HG03025 (cell line): Measurements from ENCODE around the gene SLC4A11.

Experiments
- ATAC-seq: cut with Tn5 transposase; IDR thresholded peaks from one replicate; pipeline ENCODE4 v1.9.1; 2021; ENCODE audit warnings: mild to moderate bottlenecking, moderate library complexity; ENCODE audit not compliant: unreplicated experiment, low FRiP score

The SLC4A11 gene

GRCh38 chr20:3247638-3248037, 8.6 kb upstream of the SLC4A11 start:
- ATAC-seq = no peak

DNA sequence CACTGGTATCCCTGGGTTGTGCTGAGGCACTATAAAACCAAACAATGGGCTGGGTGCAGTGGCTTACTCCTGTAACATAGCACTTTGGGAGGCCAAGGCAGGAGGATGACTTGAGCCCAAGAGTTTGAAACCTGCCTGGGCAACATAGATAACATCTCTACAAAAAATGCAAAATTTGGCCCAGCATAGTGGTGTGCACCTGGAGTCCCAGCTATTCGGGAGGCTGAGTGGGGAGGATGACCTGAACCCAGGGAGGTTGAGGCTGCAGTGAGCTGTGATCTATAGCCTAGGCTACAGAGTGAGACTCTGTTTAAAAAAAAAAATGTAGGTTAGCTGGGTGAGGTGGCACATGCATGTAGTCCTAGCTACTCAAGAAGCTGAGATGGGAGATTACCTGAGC, 7.7 kb upstream of the SLC4A11 start:
- ATAC-seq = no peak

DNA sequence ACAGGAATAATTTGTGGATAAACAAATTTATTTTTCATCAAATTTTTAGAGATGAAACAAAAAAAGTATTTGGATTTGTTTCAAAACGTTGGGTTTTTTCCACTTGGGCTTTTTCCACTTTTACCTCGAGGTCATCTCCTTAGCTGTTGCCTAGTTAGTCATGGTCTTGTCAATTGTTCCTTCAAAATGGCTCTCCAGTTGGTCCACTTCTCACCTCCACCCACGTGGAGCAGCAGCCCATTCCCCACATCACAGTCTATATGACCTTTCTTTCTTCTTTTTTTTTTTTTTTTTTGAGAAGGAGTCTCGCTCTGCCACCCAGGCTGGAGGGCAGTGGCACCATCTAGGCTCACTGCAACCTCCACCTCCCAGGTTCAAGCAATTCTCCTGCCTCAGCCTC, 6.7 kb upstream of the SLC4A11 start:
- ATAC-seq = no peak

DNA sequence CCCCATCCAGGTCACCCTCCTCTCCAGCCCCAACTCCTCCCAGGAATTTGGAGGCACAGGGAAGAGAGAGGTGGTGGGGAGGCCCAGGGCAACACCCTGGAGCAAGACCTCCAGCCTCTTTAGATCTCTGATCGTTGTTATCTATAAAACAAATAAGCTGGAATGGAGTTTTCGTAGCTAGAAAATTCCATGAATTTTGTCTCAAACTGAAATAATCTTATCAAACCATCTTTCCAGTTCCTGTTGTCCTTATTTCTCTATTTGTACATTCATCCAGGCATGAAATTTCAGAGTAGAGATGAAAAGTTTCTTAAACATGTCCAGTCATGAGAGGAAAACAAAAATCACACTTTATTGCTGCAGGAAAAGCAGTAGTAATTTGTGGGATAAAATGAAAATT, 6.2 kb upstream of the SLC4A11 start:
- ATAC-seq = no peak

GRCh38 chr20:3244613-3245012, 5.6 kb upstream of the SLC4A11 start:
- ATAC-seq = no peak

DNA sequence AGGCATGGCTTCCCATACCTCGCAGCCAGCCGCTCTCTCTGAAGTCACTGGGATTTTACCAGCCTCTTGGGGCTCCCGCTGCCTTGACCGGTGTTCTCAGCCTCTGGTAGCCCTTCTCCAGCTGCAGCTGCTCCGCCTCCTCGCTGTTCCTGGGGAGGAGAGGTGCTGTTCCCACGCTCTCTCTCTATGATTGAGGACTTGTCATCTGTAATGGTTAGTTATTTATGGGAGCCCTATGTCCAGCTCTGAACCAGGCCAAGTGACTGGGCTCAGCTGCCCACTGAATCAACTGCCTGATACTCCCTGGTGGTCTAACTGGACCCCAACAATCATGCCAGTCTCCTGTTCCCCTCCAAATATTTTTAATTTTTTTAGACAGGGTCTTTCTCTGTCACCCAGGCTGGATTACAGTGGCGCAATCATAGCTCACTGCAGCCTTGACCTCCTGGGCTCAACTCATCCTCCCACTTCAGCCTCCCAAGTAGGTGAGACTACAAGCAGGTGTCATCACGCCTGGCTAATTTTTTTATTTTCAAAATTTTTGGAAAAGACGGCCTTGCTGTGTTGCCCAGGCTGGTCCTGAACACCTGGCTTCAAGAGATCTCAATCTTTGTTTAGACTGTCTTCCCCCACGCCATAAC, 4.8 kb upstream of the SLC4A11 start:
- ATAC-seq = no peak

DNA sequence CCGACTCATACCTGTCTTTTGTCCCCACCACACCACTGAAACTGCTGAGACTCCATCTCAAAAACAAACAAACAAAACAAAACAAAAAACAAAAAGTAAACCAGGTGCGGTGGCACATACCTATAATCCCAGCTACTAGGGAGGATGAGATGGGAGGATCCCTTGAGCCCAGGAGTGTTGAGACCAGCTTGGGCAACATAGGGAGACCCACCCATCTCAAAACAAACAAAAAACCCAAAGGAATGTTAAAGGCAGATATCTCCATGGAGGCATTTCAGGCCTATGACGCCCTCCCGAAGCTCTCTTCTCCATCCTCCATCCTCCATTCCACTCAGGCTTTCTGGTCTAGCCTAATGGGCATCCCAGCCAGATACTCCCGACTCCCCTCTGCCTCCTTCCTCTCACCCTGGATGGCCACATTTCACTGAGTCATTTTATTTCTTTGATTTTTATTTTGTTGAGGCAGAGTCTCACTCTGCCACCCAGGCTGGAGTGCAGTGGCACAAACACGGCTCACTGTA, 3.2 kb upstream of the SLC4A11 start:
- no peak for ATAC-seq

GRCh38 chr20:3240776-3241363, 1.9 kb upstream of the SLC4A11 start:
- ATAC-seq = no peak

DNA sequence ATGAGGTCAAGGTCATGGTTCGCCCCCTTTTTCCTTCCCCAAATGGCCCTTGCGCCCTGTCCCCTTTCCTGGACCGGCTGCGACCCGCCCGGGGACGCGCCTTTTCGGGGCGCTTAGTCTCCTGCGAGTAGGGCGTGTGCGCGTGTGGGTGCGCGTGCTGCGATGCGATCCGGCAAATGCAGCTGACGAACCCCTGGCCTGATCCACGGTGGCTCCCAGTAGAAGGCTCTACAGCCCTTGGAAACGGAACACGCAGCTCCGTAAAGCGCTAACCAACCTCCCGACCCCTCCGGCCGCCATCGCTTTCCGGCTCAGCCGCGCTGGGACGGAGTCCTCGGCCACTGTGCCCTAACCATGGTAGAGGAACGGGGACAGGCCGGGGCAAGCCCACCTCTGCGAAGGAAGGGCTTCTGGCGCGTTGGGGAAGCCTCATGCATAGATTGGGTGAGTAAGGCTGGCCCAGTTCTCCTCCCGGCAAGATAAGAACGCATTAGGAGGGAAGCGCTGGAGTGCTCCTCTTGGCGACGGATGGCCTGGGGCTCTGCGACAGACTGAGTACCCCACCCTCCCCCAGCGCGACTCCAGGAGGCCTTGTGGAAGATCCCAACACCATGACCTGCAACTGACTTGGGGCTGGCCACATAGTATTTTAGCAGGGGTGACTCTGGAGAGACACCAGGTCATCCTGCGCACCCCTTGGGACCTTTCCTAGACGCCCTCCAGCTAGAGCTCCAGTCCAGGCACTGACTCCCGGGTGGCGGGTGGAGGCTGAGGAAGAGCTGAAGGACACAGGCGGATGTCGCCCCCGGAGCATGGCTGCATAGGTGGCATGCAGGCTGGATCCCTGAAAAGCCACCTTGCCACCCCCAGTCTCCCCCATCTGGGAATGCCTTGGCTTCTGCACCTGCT, 1.1 kb upstream of the SLC4A11 start:
- no peak for ATAC-seq

GRCh38 chr20:3238616-3239025, 369 bp downstream of the SLC4A11 start:
- ATAC-seq = no peak

DNA sequence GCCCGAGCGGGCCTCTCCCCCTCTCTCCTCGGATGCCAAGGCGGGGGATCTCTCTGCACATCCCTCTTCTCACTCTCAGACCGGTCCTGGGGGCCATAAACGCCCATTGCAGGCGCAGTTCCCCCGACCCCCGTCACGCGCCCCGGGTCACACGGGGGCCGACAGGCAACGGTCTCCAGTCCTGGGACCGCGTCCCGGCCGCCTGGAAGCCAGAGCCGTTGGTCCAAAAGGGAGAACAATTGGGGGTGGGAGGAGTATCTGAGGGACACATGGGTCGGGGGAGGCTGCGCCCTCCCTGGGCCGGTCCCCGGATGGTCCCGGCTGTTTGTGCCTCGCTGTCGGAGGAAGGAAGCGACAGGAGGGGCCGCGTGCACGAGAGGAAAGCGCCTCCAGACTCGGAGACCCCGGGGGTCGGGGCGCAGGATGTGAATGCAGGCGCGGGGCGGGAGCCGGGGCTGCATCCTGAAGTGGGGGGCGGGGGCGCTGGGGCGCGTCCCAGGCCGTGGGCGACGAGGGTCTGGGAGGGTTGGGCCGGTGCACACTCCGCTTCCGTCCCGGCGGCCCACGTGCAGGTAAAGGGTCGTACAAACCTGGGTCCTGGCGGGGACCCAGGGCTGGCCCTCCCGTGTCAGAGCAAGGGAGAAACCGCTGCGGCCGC, 903 bp downstream of the SLC4A11 start:
- no peak for ATAC-seq

- ATAC-seq = no peak
Measured at GRCh38 chr20:3237011-3237957, 1.7 kb downstream of the SLC4A11 start.

DNA sequence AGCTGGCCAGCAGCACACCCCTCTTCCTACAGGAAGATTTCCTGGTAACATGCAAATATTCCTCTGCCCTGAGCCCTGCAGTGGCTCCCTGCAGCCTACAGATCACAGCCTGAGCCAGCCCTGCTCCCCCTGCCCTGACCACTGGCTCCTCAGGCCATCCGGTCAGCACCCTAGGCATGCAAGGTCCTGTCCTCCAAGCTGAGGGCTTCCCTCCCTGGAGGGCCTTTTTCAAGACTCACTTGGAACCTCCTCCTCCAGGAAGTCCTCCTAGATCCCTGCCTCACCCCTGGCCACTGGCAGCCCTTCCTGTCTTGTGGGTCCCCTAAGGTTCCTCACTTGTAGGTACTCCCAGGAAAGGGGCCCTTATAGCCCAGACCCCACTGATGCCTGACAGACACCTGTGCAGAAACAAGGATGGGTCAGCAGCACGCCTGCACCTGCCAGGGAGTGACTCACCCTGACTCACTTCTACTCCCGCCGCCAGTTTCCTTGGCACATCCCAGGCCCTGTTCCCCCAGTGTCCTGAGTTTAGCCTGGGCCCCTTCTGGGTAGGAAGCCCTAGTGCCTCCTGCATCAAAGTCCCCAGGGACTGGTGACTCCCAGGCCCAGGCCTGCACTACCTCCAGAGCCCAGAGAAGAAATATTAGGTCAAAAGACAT, 3.2 kb downstream of the SLC4A11 start:
- no peak for ATAC-seq

- ATAC-seq = no peak
Measured at GRCh38 chr20:3233991-3234498, 4.9 kb downstream of the SLC4A11 start.

- no peak for ATAC-seq
Measured at GRCh38 chr20:3233131-3233990, 5.6 kb downstream of the SLC4A11 start.

GRCh38 chr20:3231889-3232588, 7.0 kb downstream of the SLC4A11 start:
- no peak for ATAC-seq

DNA sequence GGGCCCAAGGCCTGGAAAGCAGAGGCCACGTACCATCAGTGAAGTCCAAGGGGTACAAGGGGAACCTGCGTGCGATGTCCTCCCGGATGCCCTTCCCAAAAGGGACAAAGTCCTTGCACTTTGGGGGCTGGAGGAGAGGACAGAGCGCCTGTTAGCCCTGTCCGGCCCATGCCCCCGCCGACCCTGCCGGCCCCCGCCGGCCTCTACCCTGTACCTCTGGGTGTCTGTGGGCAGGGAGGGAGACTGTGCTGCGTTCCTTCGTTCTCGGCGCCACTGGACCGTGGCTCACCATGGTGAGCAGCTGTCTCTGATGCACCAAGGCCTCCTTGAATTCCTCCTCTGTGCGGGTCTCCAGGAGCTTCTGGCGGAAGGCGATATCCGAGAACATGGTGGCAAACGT, 7.9 kb downstream of the SLC4A11 start:
- no peak for ATAC-seq

DNA sequence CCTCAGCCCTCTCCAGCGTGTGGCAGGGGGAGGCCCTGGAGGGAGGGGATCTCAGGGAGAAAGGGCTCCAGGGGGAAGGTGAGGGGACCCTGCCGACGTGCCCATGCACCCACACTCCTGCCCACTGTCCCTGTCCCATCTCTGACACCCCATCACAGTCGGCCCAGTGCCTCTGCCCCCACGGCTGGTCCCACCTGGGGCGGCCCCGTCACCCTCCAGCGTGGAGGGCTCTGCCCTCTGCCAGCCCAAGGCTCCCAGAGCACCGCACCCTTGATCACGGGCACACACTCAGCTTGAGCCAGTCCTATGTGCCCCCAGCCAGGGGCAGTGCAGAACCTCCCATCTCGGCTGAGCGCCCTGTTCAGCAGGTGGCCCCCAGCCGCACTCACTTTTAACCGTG, 9.2 kb downstream of the SLC4A11 start:
- no peak for ATAC-seq
